Neural progenitor cell (in vitro differentiated cells): ENCODE measurements around the gene CACFD1.

Experiments
- EZH2 ChIP-seq: fragments of 200-600 bp; sonication (generic); IDR thresholded peaks from 2 replicates; pipeline ENCODE4 v1.6.1; 2017; ENCODE audit warnings: antibody characterized with exemption, mild to moderate bottlenecking, moderate library complexity
- EZH2phosphoT487 ChIP-seq: fragments of 200-600 bp; sonication (generic); IDR thresholded peaks from 2 replicates; pipeline ENCODE4 v1.6.1; 2017; ENCODE audit warnings: antibody characterized with exemption
- TF ChIP-seq, protein P1 (sequence below): fragments of 200-600 bp; sonication (generic); IDR thresholded peaks from 2 replicates; pipeline ENCODE4 v1.5.1; 2017; ENCODE audit warnings: antibody characterized with exemption, mild to moderate bottlenecking

- TF ChIP-seq, protein P1, sequence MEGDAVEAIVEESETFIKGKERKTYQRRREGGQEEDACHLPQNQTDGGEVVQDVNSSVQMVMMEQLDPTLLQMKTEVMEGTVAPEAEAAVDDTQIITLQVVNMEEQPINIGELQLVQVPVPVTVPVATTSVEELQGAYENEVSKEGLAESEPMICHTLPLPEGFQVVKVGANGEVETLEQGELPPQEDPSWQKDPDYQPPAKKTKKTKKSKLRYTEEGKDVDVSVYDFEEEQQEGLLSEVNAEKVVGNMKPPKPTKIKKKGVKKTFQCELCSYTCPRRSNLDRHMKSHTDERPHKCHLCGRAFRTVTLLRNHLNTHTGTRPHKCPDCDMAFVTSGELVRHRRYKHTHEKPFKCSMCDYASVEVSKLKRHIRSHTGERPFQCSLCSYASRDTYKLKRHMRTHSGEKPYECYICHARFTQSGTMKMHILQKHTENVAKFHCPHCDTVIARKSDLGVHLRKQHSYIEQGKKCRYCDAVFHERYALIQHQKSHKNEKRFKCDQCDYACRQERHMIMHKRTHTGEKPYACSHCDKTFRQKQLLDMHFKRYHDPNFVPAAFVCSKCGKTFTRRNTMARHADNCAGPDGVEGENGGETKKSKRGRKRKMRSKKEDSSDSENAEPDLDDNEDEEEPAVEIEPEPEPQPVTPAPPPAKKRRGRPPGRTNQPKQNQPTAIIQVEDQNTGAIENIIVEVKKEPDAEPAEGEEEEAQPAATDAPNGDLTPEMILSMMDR = no peak
- TF ChIP-seq EZH2 (no peak), EZH2phosphoT487 (no peak)
Observed at GRCh38 chr9:133492061-133493021, 32.6 kb downstream of the CACFD1 start.
